Panc1 (cell line): Measurements from ENCODE around the gene BTBD3. TPM values are rescaled to one million over a fixed set of nuclear protein-coding genes. Genes with fewer than 3 reads are reported as not detected.

Source experiments
- ATAC-seq: fragments of 200-7000 bp; cut with Tn5 transposase; 2 replicates; pipeline ENCODE4 v1.9.1; 2020; ENCODE audit warnings: mild to moderate bottlenecking, moderate library complexity
- BruUV-seq: library from RNA; stranded (reverse); fragments of 400-500 nt; replicated peaks from 2 replicates; lab custom pipeline; 2021; lab: Mats Ljungman, UMichigan
- CTCF ChIA-PET: fragments of 300-600 bp; sonication (Branson Sonifier 250); formaldehyde crosslinking; loops from one replicate; lab custom pipeline; 2022; ENCODE audit warnings: antibody characterized with exemption; lab: Charles Lee
- POLR2A ChIA-PET: fragments of 300-600 bp; sonication (Branson Sonifier 250); formaldehyde crosslinking; loops from one replicate; lab custom pipeline; 2022; ENCODE audit warnings: antibody characterized with exemption; lab: Charles Lee
- DNase-seq: peaks from one replicate; pipeline ENCODE4 v3.0.0-alpha.2; 2010; ENCODE audit warnings: low read depth, low spot score
- H3K27ac ChIP-seq: 2 replicates; pipeline ENCODE4 v1.5.1; 2011; ENCODE audit warnings: mild to moderate bottlenecking, low read length, inconsistent platforms
- H3K27me3 ChIP-seq: fragments of 200-500 bp; sonication (Bioruptor generic); 2 replicates; pipeline ENCODE4 v1.6.0; 2014; ENCODE audit warnings: low read length, inconsistent platforms; ENCODE audit not compliant: control insufficient read depth, insufficient read depth
- H3K36me3 ChIP-seq: fragments of 200-500 bp; sonication (Bioruptor generic); 2 replicates; pipeline ENCODE4 v1.5.1; 2014; ENCODE audit warnings: inconsistent platforms, mild to moderate bottlenecking, low read length, moderate library complexity; ENCODE audit not compliant: control insufficient read depth, insufficient read depth
- H3K4me1 ChIP-seq: 2 replicates; pipeline ENCODE4 v1.5.1; 2011; ENCODE audit warnings: inconsistent platforms, mild to moderate bottlenecking, low read length, moderate library complexity; ENCODE audit not compliant: control insufficient read depth, insufficient read depth
- H3K4me3 ChIP-seq, 2 experiments: 2 replicates each; pipeline ENCODE4 v1.5.1; 2011 to 2012; ENCODE audit warnings: low read depth in 2 of 2, low read length in 2 of 2, mild to moderate bottlenecking in 2 of 2, inconsistent platforms in 1 of 2, moderate library complexity in 1 of 2
- H3K9me3 ChIP-seq: fragments of 200-500 bp; sonication (Bioruptor generic); 2 replicates; pipeline ENCODE4 v1.5.1; 2014; ENCODE audit warnings: low read depth, mild to moderate bottlenecking, inconsistent platforms, low read length, moderate library complexity; ENCODE audit not compliant: control insufficient read depth, insufficient read depth
- POLR2AphosphoS5 ChIP-seq: IDR thresholded peaks from 2 replicates; pipeline ENCODE4 v1.6.1; 2012; ENCODE audit warnings: mild to moderate bottlenecking, low read depth, low read length, moderate library complexity
- SIN3A ChIP-seq: IDR thresholded peaks from 2 replicates; pipeline ENCODE4 v1.6.1; 2012; ENCODE audit warnings: low read depth, mild to moderate bottlenecking, low read length, moderate library complexity, borderline replicate concordance; ENCODE audit not compliant: insufficient read depth
- TCF7L2 ChIP-seq: IDR thresholded peaks from 2 replicates; pipeline ENCODE4 v1.6.1; 2011; ENCODE audit warnings: mild to moderate bottlenecking, low read depth, low read length, inconsistent platforms
- in situ Hi-C: cut with HindIII; loops from 2 replicates; pipeline ENCODE4 v1.10.0; 2016; ENCODE audit warnings: low sequenced_read_pairs, low pct_unique_long_range_greater_than_20kb
- intact Hi-C: fragments of 100-400 bp; cut with micrococcal nuclease; formaldehyde crosslinking; loops from one replicate; pipeline ENCODE4 v1.10.0; 2022; ENCODE audit not compliant: unreplicated experiment
- total RNA-seq: library from RNA; stranded (reverse); gene quantifications from one replicate; pipeline ENCODE4 v1.2.1, GENCODE V29; 2021; ENCODE audit not compliant: unreplicated experiment
- TF ChIP-seq, protein P1 (sequence below): fragments of 450-650 bp; IDR thresholded peaks from 2 replicates; pipeline ENCODE4 v1.5.1; 2017; ENCODE audit warnings: mild to moderate bottlenecking
- TF ChIP-seq, protein P2 (sequence below), 2 experiments: IDR thresholded peaks; 2 replicates each; pipeline ENCODE4 v1.6.1; 2011 to 2012; ENCODE audit warnings: low read depth in 2 of 2, control low read depth in 1 of 2, low read length in 1 of 2, mild to moderate bottlenecking in 1 of 2, moderate library complexity in 1 of 2; ENCODE audit not compliant: insufficient read depth in 1 of 2

Gene BTBD3
- total RNA-seq, 1 experiment from 2014 or later: 27.6 TPM

DNA sequence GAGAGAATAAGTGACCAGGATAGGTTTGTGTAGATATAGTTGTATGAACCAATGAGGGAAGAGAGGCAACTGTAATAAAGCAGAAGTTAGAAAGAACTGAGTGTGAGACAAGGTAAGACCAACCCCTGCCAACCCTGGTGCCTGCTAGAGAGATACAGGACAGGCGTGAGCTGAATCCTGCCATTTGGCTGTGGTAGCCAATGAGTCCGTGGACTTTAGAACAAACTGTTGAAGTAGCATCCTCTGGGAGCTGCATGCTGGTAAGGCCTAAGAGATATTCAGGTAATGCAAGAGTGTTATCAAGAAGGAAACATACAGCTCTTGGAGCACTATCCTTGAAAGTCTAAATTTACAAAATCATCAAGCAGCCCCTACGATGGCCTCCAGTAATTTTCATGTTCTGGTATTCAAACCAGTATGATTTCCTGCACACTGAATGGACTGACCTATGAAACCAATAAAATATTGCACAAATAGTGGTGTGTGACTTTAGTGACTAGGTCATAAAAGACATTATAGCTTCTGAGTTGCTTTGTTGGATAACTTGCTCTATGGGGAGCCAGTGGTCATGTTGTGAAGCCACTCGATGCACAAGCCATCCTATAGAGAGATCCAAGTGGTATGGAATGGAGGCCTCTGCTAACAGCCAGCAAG is 24.0 kb downstream of the BTBD3 start:
- Histone ChIP-seq H3K27ac (no peak overlapping the region), H3K4me1 (no peaks in the 10 kb centered on the region), H3K4me3 (no peak overlapping the region), H3K9me3 (no peaks in the 10 kb centered on the region), H3K27me3 (no peaks in the 10 kb centered on the region), H3K36me3 (no peaks in the 10 kb centered on the region)
- TF ChIP-seq SIN3A (no peak), TCF7L2 (no peak), POLR2AphosphoS5 (no peak)
- TF ChIP-seq, protein P1, sequence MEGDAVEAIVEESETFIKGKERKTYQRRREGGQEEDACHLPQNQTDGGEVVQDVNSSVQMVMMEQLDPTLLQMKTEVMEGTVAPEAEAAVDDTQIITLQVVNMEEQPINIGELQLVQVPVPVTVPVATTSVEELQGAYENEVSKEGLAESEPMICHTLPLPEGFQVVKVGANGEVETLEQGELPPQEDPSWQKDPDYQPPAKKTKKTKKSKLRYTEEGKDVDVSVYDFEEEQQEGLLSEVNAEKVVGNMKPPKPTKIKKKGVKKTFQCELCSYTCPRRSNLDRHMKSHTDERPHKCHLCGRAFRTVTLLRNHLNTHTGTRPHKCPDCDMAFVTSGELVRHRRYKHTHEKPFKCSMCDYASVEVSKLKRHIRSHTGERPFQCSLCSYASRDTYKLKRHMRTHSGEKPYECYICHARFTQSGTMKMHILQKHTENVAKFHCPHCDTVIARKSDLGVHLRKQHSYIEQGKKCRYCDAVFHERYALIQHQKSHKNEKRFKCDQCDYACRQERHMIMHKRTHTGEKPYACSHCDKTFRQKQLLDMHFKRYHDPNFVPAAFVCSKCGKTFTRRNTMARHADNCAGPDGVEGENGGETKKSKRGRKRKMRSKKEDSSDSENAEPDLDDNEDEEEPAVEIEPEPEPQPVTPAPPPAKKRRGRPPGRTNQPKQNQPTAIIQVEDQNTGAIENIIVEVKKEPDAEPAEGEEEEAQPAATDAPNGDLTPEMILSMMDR: no peak
- TF ChIP-seq, protein P2, sequence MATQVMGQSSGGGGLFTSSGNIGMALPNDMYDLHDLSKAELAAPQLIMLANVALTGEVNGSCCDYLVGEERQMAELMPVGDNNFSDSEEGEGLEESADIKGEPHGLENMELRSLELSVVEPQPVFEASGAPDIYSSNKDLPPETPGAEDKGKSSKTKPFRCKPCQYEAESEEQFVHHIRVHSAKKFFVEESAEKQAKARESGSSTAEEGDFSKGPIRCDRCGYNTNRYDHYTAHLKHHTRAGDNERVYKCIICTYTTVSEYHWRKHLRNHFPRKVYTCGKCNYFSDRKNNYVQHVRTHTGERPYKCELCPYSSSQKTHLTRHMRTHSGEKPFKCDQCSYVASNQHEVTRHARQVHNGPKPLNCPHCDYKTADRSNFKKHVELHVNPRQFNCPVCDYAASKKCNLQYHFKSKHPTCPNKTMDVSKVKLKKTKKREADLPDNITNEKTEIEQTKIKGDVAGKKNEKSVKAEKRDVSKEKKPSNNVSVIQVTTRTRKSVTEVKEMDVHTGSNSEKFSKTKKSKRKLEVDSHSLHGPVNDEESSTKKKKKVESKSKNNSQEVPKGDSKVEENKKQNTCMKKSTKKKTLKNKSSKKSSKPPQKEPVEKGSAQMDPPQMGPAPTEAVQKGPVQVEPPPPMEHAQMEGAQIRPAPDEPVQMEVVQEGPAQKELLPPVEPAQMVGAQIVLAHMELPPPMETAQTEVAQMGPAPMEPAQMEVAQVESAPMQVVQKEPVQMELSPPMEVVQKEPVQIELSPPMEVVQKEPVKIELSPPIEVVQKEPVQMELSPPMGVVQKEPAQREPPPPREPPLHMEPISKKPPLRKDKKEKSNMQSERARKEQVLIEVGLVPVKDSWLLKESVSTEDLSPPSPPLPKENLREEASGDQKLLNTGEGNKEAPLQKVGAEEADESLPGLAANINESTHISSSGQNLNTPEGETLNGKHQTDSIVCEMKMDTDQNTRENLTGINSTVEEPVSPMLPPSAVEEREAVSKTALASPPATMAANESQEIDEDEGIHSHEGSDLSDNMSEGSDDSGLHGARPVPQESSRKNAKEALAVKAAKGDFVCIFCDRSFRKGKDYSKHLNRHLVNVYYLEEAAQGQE (IDR thresholded peaks at IDR 0.05; ENCODE audit: insufficient read depth in 1 of 2, low read depth in 2 of 2, low read length in 1 of 2): no peak
- BruUV-seq: no TSS peak
- intact Hi-C loops: no loop called here
- no peak for DNase-seq
- in situ Hi-C loops: no loop called here
- POLR2A ChIA-PET: no interaction called here
- no peak for ATAC-seq
- CTCF ChIA-PET: interaction anchor here (0.6 kb wide), 1 partner anchor 25 kb away, joined by 3 read pairs; no protein-coding TSS in a partner anchor

DNA sequence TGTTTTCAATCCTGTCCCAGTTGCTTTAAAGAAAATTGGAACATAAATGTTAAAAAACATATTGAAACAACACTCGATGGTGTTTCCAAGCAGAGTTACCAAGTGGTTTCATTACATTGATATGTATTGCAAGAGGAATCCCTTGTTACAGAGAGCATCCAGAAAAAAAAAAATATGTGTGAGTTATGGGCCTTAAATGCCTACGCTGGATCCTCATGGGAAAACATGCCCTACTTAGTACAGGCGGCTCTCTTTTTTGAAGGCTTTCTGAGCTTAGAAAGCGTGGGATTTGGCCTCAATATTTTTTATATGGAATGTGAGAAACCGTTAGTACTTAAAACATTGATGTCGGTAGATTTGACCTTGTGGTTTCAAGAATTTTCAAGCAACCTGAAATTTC is 26.1 kb downstream of the BTBD3 start:
- Histone ChIP-seq H3K36me3 (no peaks in the 10 kb centered on the region), H3K9me3 (no peaks in the 10 kb centered on the region), H3K4me1 (no peaks in the 10 kb centered on the region), H3K4me3 (no peak overlapping the region), H3K27me3 (no peaks in the 10 kb centered on the region), H3K27ac (no peak overlapping the region)
- no peak for DNase-seq
- intact Hi-C loops: no loop called here
- no TSS peak for BruUV-seq
- ChIA-PET CTCF (no interaction called here), POLR2A (no interaction called here)
- no peak for ATAC-seq
- in situ Hi-C loops: no loop called here
- no peak for TF ChIP-seq POLR2AphosphoS5
- no peak for TF ChIP-seq SIN3A
- TF ChIP-seq, protein P1: no peak
- TF ChIP-seq TCF7L2: no peak
- TF ChIP-seq, protein P2 (IDR thresholded peaks at IDR 0.05; ENCODE audit: insufficient read depth in 1 of 2, low read depth in 2 of 2, low read length in 1 of 2): no peak
